Measurements from ENCODE around the gene PLCB4.

The PLCB4 gene

DNA sequence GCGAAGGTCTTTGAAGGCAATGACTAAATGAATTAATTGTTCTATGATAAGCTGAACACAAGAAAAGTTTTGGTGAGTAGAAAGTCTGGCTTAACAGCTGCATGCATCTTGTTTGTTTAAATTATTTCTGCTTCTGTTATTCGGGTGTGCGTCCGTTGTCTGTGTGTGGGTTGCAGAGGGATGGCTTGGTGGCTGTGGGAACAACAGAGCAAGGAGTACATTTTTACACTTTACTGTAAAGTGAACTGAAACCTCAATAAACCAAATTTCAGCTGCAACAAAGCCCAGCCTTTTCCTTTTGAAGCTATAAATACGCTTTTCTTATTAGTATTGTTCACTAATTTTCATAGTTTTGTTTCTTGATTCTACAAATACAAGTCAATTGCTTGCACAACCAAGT, 442.0 kb downstream of the PLCB4 start:
- no peak overlapping the region for H3K4me3 ChIP-seq (ENCODE audit: insufficient read depth, low read length, poor library complexity, severe bottlenecking)
- H3K27ac ChIP-seq (ENCODE audit: low read depth, low read length), result no peak overlapping the region
- H3K79me2 ChIP-seq (ENCODE audit: insufficient read depth, low read length), result no peaks in the 10 kb centered on the region
- H3K9me3 ChIP-seq (ENCODE audit: insufficient read depth, low read length), result no peaks in the 10 kb centered on the region
- TF ChIP-seq, protein P1, sequence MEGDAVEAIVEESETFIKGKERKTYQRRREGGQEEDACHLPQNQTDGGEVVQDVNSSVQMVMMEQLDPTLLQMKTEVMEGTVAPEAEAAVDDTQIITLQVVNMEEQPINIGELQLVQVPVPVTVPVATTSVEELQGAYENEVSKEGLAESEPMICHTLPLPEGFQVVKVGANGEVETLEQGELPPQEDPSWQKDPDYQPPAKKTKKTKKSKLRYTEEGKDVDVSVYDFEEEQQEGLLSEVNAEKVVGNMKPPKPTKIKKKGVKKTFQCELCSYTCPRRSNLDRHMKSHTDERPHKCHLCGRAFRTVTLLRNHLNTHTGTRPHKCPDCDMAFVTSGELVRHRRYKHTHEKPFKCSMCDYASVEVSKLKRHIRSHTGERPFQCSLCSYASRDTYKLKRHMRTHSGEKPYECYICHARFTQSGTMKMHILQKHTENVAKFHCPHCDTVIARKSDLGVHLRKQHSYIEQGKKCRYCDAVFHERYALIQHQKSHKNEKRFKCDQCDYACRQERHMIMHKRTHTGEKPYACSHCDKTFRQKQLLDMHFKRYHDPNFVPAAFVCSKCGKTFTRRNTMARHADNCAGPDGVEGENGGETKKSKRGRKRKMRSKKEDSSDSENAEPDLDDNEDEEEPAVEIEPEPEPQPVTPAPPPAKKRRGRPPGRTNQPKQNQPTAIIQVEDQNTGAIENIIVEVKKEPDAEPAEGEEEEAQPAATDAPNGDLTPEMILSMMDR (IDR thresholded peaks at IDR 0.05; ENCODE audit: insufficient read depth, low read length, poor library complexity, severe bottlenecking), result no peak
- TF ChIP-seq EZH2phosphoT487 (conservative IDR thresholded peaks at IDR 0.05; ENCODE audit: low read length), result no peak
- H3K36me3 ChIP-seq (ENCODE audit: low read length), result no peaks in the 10 kb centered on the region
- H3K9me2 ChIP-seq (replicated peaks; ENCODE audit: insufficient read depth, low read length), result no peaks in the 10 kb centered on the region
- H4K20me1 ChIP-seq (ENCODE audit: low read depth, low read length), result no peaks in the 10 kb centered on the region
- H3K4me2 ChIP-seq (ENCODE audit: low read depth, low read length, poor library complexity, severe bottlenecking), result no peak overlapping the region
- no peaks in the 10 kb centered on the region for H3K27me3 ChIP-seq (ENCODE audit: low read length)
- no peak overlapping the region for H2AFZ ChIP-seq (ENCODE audit: low read depth, low read length, severe bottlenecking)
- H3K9ac ChIP-seq (ENCODE audit: low read length), result no peak overlapping the region
- no peaks in the 10 kb centered on the region for H3F3A ChIP-seq (ENCODE audit: insufficient read depth)

DNA sequence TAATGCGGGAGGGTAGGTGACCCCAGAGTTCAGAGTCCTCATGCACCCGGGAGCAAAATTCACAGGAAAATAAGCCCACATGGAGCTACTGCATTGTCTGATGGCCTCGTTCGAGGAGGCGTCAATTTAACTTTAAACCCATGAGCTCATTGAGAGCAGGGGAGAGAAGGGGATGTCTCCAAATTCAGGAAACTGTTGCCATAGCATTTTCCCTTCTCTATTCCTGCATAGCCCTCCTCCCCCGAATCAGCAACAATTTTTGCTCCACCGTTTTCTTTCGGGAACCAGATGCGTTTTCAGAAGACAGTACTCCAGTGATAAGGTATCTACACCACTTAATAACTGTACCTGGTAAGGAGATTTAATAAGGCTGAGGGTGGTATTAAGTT, 445.2 kb downstream of the PLCB4 start:
- Histone ChIP-seq H3K27ac (ENCODE audit: low read depth, low read length) (no peak overlapping the region), H3K4me3 (ENCODE audit: insufficient read depth, low read length, poor library complexity, severe bottlenecking) (no peak overlapping the region), H3K9ac (ENCODE audit: low read length) (no peak overlapping the region), H3K9me3 (ENCODE audit: insufficient read depth, low read length) (no peaks in the 10 kb centered on the region), H3K27me3 (ENCODE audit: low read length) (no peaks in the 10 kb centered on the region), H3K9me2 (replicated peaks; ENCODE audit: insufficient read depth, low read length) (no peaks in the 10 kb centered on the region), H3K79me2 (ENCODE audit: insufficient read depth, low read length) (no peaks in the 10 kb centered on the region), H3K4me2 (ENCODE audit: low read depth, low read length, poor library complexity, severe bottlenecking) (no peak overlapping the region), H3K36me3 (ENCODE audit: low read length) (no peaks in the 10 kb centered on the region), H4K20me1 (ENCODE audit: low read depth, low read length) (no peaks in the 10 kb centered on the region), H3F3A (ENCODE audit: insufficient read depth) (no peaks in the 10 kb centered on the region), H2AFZ (ENCODE audit: low read depth, low read length, severe bottlenecking) (no peak overlapping the region)
- no peak for TF ChIP-seq EZH2phosphoT487 (conservative IDR thresholded peaks at IDR 0.05; ENCODE audit: low read length)
- TF ChIP-seq, protein P1 (IDR thresholded peaks at IDR 0.05; ENCODE audit: insufficient read depth, low read length, poor library complexity, severe bottlenecking), result no peak

- Histone ChIP-seq H2AFZ (ENCODE audit: low read depth, low read length, severe bottlenecking) (no peak within 1 kb of the TSS), H3K4me3 (ENCODE audit: insufficient read depth, low read length, poor library complexity, severe bottlenecking) (no peak within 1 kb of the TSS), H3K27me3 (ENCODE audit: low read length) (no peaks in the 10 kb centered on the region), H3F3A (ENCODE audit: insufficient read depth) (no peaks in the 10 kb centered on the region), H4K20me1 (ENCODE audit: low read depth, low read length) (no peaks in the 10 kb centered on the region), H3K79me2 (ENCODE audit: insufficient read depth, low read length) (no peaks in the 10 kb centered on the region), H3K27ac (ENCODE audit: low read depth, low read length) (no peak within 1 kb of the TSS), H3K36me3 (ENCODE audit: low read length) (no peaks in the 10 kb centered on the region), H3K9ac (ENCODE audit: low read length) (no peak within 1 kb of the TSS), H3K4me2 (ENCODE audit: low read depth, low read length, poor library complexity, severe bottlenecking) (no peak within 1 kb of the TSS), H3K9me3 (ENCODE audit: insufficient read depth, low read length) (no peaks in the 10 kb centered on the region), H3K9me2 (replicated peaks; ENCODE audit: insufficient read depth, low read length) (no peaks in the 10 kb centered on the region)
- no peak for TF ChIP-seq EZH2phosphoT487 (conservative IDR thresholded peaks at IDR 0.05; ENCODE audit: low read length)
- TF ChIP-seq, protein P1 (IDR thresholded peaks at IDR 0.05; ENCODE audit: insufficient read depth, low read length, poor library complexity, severe bottlenecking), result no peak
These were observed 445.8 kb downstream of the PLCB4 start, which contains the start of gene LAMP5 for GRCh38 chr20:9514461-9515213. Gene LAMP5 (plus strand): TSS chr20:9514590. CDS start chr20:9514853, 263 bp downstream.

Measured in SU-DHL-6 (cell line).